Kidney (tissue), 14 donors: ENCODE data around the gene TBCD. TPM values are rescaled to one million over a fixed set of nuclear protein-coding genes. Genes with fewer than 3 reads are reported as not detected.

ENCODE experiments used
- DNase-seq, 5 donors: peaks; one replicate each; pipeline ENCODE4 v3.0.0-alpha.2; 2013 to 2020
- FAIRE-seq: peaks from 2 replicates; lab custom pipeline; 2012; peaks lifted over from hg19 to GRCh38; lab: Jason Lieb, UNC
- H3K27ac ChIP-seq, 2 donors: one replicate each; pipeline ENCODE4 v1.7.0; 2013; ENCODE audit warnings: low read depth in 2 of 2, low read length in 2 of 2, inconsistent platforms in 1 of 2
- H3K27me3 ChIP-seq: one replicate; pipeline ENCODE4 v1.7.1; 2013; ENCODE audit warnings: low read length, inconsistent platforms; ENCODE audit not compliant: control insufficient read depth, insufficient read depth
- H3K36me3 ChIP-seq, 3 donors: one replicate each; pipeline versions ENCODE4 v1.7.0 to v1.7.1; 2013; ENCODE audit warnings: low read length in 3 of 3, control low read depth in 1 of 3, inconsistent platforms in 1 of 3; ENCODE audit not compliant: insufficient read depth in 3 of 3, control insufficient read depth in 2 of 3
- H3K4me1 ChIP-seq, 3 donors: one replicate each; pipeline versions ENCODE4 v1.7.0 to v1.7.1; 2013; ENCODE audit warnings: low read length in 3 of 3, inconsistent platforms in 1 of 3, low read depth in 1 of 3; ENCODE audit not compliant: control insufficient read depth in 2 of 3, insufficient read depth in 2 of 3
- H3K4me3 ChIP-seq, 3 donors: one replicate each; pipeline versions ENCODE4 v1.7.0 to v1.8.1; 2013; ENCODE audit warnings: low read length in 3 of 3, control low read depth in 1 of 3, inconsistent platforms in 1 of 3
- H3K9ac ChIP-seq, 3 donors: one replicate each; pipeline versions ENCODE4 v1.7.0 to v1.7.1; 2013; ENCODE audit warnings: low read length in 3 of 3, control low read depth in 1 of 3, inconsistent platforms in 1 of 3
- H3K9me3 ChIP-seq, 3 donors: one replicate each; pipeline versions ENCODE4 v1.7.0 to v1.7.1; 2013; ENCODE audit warnings: low read length in 3 of 3, control low read depth in 1 of 3, inconsistent platforms in 1 of 3; ENCODE audit not compliant: control insufficient read depth in 2 of 3, insufficient read depth in 1 of 3
- CTCF ChIP-seq: IDR thresholded peaks from 3 replicates; pipeline ENCODE4 v1.5.1; 2012; ENCODE audit warnings: mild to moderate bottlenecking, moderate library complexity, borderline replicate concordance; ENCODE audit not compliant: insufficient read depth; ENCODE audit errors: extremely low read depth
- intact Hi-C: fragments of 100-400 bp; cut with DNase I; formaldehyde crosslinking; loops from one replicate; pipeline ENCODE4 v1.11.1; 2022
- polyA plus RNA-seq: library from polyadenylated mRNA; stranded (reverse); fragments of 350-450 nt; fragmentation: Illumina TruSeq; extraction: RNeasy Lipid Tissue Mini Kit (QIAGEN cat#74804); gene quantifications from one replicate; pipeline ENCODE4 v1.2.3, GENCODE V29; 2014; ENCODE audit warnings: low read depth, low replicate concordance; ENCODE audit not compliant: insufficient read depth
- total RNA-seq: library from RNA; stranded (reverse); fragmentation: NEBNext Ultra II Directional; extraction: Animal tissue kit (Norgen Biotek cat#: 25700); gene quantifications from one replicate; pipeline ENCODE4 v1.2.1, GENCODE V29; 2021
- donor health status: control.
- donor health status: control.
- donor health status: control.
- donor health status: control.
- donor health status: control.
- donor health status: DM: yes; HTN: yes; CAD: no.
- donor health status: Normal renal cell carcinoma (clear cell type).

The TBCD gene
- total and polyA plus RNA-seq, 2 donors from 2014 or later = 72.8 to 78.7 TPM

GRCh38 chr17:82831818-82832200 is 79.9 kb downstream of the TBCD start:
- no peaks in the 10 kb centered on the region for H3K27me3 ChIP-seq
- H3K27ac ChIP-seq = no peak overlapping the region
- intact Hi-C loops = no loop called here
- peaks cover 0 to 7% (median 0%) of the 10 kb centered on the region in 3 donors for H3K4me1 ChIP-seq
- DNase-seq (peak in 1 of 5 donors; percentile 69), FAIRE-seq (no peak)
- H3K9me3 ChIP-seq = no peaks in the 10 kb centered on the region
- H3K4me3 ChIP-seq = no peak overlapping the region
- H3K9ac ChIP-seq = no peak overlapping the region
- H3K36me3 ChIP-seq = peaks cover 2 to 12% (median 10%) of the 10 kb centered on the region in 3 donors
- no peak for TF ChIP-seq CTCF

- FAIRE-seq (no peak), DNase-seq (peak in 1 of 5 donors; percentile 61)
- H3K9me3 ChIP-seq = no peaks in the 10 kb centered on the region
- H3K27me3 ChIP-seq = no peaks in the 10 kb centered on the region
- H3K4me3 ChIP-seq = no peak overlapping the region
- peaks cover 2 to 12% (median 9%) of the 10 kb centered on the region in 3 donors for H3K36me3 ChIP-seq
- intact Hi-C loops = no loop called here
- H3K27ac ChIP-seq = no peak overlapping the region
- peaks cover 0 to 12% (median 0%) of the 10 kb centered on the region in 3 donors for H3K4me1 ChIP-seq
- no peak for TF ChIP-seq CTCF
- H3K9ac ChIP-seq = no peak overlapping the region
These were observed 80.5 kb downstream of the TBCD start for GRCh38 chr17:82832411-82832810.

GRCh38 chr17:82832881-82833475 is 81.1 kb downstream of the TBCD start:
- TF ChIP-seq CTCF = no peak
- Histone ChIP-seq H3K4me3 (no peak overlapping the region), H3K27me3 (no peaks in the 10 kb centered on the region), H3K36me3 (peaks cover 0 to 10% (median 5%) of the 10 kb centered on the region in 3 donors), H3K27ac (no peak overlapping the region), H3K9me3 (no peaks in the 10 kb centered on the region), H3K9ac (no peak overlapping the region), H3K4me1 (peaks cover 0 to 16% (median 4%) of the 10 kb centered on the region in 3 donors)
- FAIRE-seq = no peak
- peak in 1 of 5 donors; percentile 66 for DNase-seq
- intact Hi-C loops = no loop called here
